Psoas muscle (tissue), 8 donors: ENCODE data around the gene EPS8L2. TPM values are rescaled to one million over a fixed set of nuclear protein-coding genes. Genes with fewer than 3 reads are reported as not detected.

Experiments
- ATAC-seq, 4 donors: fragments of 200-7000 bp; cut with Tn5 transposase; one replicate each; pipeline ENCODE4 v1.9.1; 2020; ENCODE audit warnings: moderate library complexity in 3 of 4, mild to moderate bottlenecking in 2 of 4
- DNase-seq, 2 donors: peaks; one replicate each; pipeline ENCODE4 v3.0.0-alpha.2; 2020
- H3K27ac ChIP-seq: fragments of 200-600 bp; one replicate; pipeline ENCODE4 v1.8.0; 2022
- H3K27me3 ChIP-seq, 3 donors: fragments of 200-600 bp in 1 of 3; one replicate each; pipeline versions ENCODE4 v1.6.1 to v1.8.0; 2013 to 2022; ENCODE audit warnings: low read length in 2 of 3, mild to moderate bottlenecking in 2 of 3, moderate library complexity in 1 of 3; ENCODE audit not compliant: insufficient read depth in 3 of 3
- H3K36me3 ChIP-seq, 2 donors: fragments of 200-600 bp in 1 of 2; one replicate each; pipeline versions ENCODE4 v1.6.1 to v1.8.0; 2013 to 2022; ENCODE audit warnings: low read depth in 1 of 2, mild to moderate bottlenecking in 1 of 2, moderate library complexity in 1 of 2; ENCODE audit not compliant: insufficient read depth in 1 of 2
- H3K4me1 ChIP-seq: fragments of 200-600 bp; one replicate; pipeline ENCODE4 v1.8.0; 2022
- H3K4me3 ChIP-seq: fragments of 200-600 bp; one replicate; pipeline ENCODE4 v1.8.0; 2022; ENCODE audit warnings: mild to moderate bottlenecking
- H3K9me3 ChIP-seq: fragments of 200-600 bp; one replicate; pipeline ENCODE4 v1.8.0; 2022
- WGBS, 3 donors: extraction: QIAGEN DNeasy Blood & Tissue Kit; methylation state at CpG; one replicate each; pipeline versions ENCODE4 v1.1.6 to v1.1.7; 2013; 5-methylcytosine and 5-hydroxymethylcytosine counted together
- intact Hi-C, 2 donors: fragments of 100-400 bp; cut with DNase I; formaldehyde crosslinking; loops; one replicate each; pipeline versions ENCODE4 v1.11.0 to v1.14.2; 2022
- polyA plus RNA-seq, 3 donors: library from polyadenylated mRNA; stranded (reverse); fragments of 200-250 nt; gene quantifications; one replicate each; pipeline ENCODE4 v1.2.3, GENCODE V29; 2013
- total RNA-seq, 4 donors: library from RNA; stranded (reverse); fragmentation: NEBNext Ultra II Directional in 2 of 4; extraction: Animal tissue kit (Norgen Biotek cat#: 25700) in 2 of 4; gene quantifications; one replicate each; pipeline versions ENCODE4 v1.2.1 to v1.2.4, GENCODE V29; 2021 to 2023
- TF ChIP-seq, protein P1 (sequence below): fragments of 200-600 bp; IDR thresholded peaks from one replicate; pipeline ENCODE4 v1.8.0; 2022; ENCODE audit warnings: antibody characterized with exemption
- donor health status: healthy with polysubstance abuse.
- donor health status: DM: no; HTN: no; CAD: no; lungs with moderate emphysema.
- donor health status: Bipolar disorder and iron deficiency.
- donor health status: healthy.
- donor health status: DM: yes; HTN: yes; CAD: no.
- donor health status: DM: no; HTN: no; CAD: no.
- donor health status: DM: no; HTN: no; CAD: no.
- donor health status: DM: yes; HTN: yes; CAD: no.

EPS8L2 gene
- total and polyA plus RNA-seq, 7 donors, result 0.47 to 3.1 (median 0.89) TPM

DNA sequence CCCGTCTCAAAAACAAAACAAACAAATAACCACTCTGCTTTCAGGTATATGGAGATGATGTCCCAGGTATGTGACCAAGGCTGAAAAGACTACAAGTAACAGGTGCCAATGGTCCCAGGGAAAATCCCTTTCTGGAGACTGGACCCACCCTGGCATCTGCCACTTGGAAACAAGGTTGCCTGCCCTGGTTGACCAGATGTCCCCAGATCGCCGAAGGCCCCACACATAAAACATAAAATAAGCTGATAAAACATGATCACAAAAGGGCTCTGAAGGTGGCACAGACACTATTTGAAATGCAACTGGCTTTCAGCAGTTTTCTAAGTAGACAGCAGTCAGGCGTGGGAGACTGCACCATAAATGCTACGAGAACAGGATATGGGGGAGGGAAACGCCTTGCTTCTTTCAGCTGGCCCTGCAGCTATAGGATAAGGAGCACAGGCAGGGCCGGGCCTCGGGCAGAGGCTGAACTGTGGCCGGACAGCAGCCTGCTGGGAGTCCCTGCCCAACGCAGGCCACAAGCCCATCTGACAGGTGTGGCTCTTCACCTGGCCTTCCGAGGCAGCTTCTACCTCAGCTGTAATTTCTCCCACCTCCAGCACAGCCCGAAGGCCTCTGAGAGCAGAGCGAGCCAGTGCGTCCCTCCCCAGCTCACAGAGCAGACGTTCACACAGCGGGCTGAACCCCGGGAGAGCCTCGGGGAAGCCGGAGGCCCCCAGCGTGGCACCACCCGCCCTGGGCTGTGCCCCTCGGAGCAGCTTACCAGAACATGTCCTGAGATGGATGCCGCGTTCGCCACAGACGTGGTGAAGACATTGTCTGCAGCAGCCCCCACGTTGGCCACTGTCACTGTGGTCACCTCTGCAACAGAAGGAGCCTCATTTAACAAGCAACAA lies 15.0 kb upstream of the EPS8L2 start:
- no peaks in the 10 kb centered on the region for H3K27me3 ChIP-seq
- 83 to 87% (median 84%) methylated on average over 27 of the region's 27 CpGs for WGBS, 3 donors
- intact Hi-C loops, result loop anchor here in 1 of 2 donors (10.0 kb wide), 1 partner anchor 116 kb away; the partner anchor contains the start of gene PHRF1
- no peak for DNase-seq
- H3K4me3 ChIP-seq, result no peak overlapping the region
- no peak for ATAC-seq
- peaks cover 4 to 42% of the 10 kb centered on the region in 2 donors for H3K36me3 ChIP-seq
- no peaks in the 10 kb centered on the region for H3K9me3 ChIP-seq
- TF ChIP-seq, protein P1, sequence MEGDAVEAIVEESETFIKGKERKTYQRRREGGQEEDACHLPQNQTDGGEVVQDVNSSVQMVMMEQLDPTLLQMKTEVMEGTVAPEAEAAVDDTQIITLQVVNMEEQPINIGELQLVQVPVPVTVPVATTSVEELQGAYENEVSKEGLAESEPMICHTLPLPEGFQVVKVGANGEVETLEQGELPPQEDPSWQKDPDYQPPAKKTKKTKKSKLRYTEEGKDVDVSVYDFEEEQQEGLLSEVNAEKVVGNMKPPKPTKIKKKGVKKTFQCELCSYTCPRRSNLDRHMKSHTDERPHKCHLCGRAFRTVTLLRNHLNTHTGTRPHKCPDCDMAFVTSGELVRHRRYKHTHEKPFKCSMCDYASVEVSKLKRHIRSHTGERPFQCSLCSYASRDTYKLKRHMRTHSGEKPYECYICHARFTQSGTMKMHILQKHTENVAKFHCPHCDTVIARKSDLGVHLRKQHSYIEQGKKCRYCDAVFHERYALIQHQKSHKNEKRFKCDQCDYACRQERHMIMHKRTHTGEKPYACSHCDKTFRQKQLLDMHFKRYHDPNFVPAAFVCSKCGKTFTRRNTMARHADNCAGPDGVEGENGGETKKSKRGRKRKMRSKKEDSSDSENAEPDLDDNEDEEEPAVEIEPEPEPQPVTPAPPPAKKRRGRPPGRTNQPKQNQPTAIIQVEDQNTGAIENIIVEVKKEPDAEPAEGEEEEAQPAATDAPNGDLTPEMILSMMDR, result no peak
- peaks cover 12% of the 10 kb centered on the region for H3K4me1 ChIP-seq
- no peak overlapping the region for H3K27ac ChIP-seq

DNA sequence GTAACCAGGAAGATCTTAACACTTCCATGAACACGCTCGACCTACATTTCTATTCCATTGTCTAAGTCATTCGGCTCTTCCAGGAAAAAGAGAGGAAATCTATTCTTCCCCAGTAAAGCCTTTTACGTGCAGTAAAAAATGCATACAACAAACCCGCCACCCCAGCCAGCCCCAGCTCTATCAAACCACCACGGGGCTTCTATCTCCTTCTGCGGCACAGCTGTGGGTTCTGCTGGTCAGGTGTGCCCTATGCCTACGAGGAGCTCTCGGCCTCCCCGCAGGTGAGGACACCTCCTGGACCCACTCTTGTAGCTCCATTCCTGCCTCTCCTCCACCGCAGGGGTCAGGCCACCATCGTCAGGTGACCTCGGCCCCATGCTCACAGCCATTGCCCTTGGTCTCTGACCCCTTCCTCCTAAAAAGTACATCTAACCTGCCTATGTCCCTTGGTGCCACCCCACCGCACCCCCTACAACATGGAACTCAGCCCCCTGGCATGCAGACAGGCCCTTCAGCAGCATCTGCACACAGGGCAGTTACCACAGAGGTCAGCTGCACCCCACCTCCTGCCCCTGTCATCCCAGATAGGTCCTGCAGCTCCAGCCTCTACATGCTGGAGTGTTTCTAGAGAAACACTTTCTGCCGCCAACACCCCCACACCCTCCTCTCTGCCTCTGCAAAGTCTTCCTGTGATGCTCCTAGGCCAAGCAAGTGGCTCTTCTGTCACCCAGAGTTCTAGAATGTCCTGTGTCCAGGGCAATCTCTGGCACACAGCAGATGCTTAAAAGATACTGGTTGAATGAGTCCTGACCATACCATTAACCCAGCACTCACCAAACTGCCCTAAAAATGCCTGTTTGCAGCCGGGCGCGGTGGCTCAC lies 14.1 kb upstream of the EPS8L2 start:
- Histone ChIP-seq H3K9me3 (no peaks in the 10 kb centered on the region), H3K4me1 (peaks cover 18% of the 10 kb centered on the region), H3K4me3 (no peak overlapping the region), H3K27me3 (no peaks in the 10 kb centered on the region), H3K36me3 (peaks cover 4 to 33% of the 10 kb centered on the region in 2 donors), H3K27ac (no peak overlapping the region)
- TF ChIP-seq, protein P1, result no peak
- ATAC-seq (no peak), DNase-seq (no peak)
- 87 to 95% (median 91%) methylated on average over 18 of the region's 18 CpGs for WGBS, 3 donors
- intact Hi-C loops, result loop anchor here in 1 of 2 donors (10.0 kb wide), 1 partner anchor 117 kb away; the partner anchor contains the start of gene PHRF1

DNA sequence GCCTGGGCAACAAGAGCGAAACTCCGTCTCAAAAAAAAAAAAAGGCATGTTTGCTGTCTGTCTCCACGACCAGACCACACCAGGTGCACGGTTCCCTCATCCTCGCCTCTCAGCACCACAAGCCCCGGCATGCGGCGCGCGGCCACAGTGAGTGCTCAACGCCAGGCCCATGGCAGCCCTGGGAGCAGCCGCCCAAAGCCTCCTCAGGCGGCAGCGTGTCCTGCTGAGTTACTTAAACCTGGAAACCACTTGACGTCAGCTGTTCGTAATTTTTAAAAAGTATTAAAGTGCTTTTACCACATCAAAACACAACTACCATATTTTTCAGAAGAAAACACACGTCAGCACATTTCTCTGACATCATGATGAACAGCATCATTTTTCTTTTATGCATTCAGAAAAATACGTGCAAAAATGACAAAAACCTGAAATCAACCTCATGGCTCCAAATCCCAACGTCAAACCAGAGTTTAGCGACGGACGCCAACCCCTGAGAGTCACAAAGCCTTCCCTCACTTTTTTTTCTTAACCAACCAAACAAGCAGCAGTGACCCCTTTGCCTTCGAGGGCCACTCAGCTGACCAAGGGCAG lies 13.1 kb upstream of the EPS8L2 start:
- no peak for ATAC-seq
- TF ChIP-seq, protein P1, result no peak
- Histone ChIP-seq H3K4me1 (peaks cover 25% of the 10 kb centered on the region), H3K9me3 (no peaks in the 10 kb centered on the region), H3K27ac (peak overlapping the region; percentile 66), H3K4me3 (peak overlapping the region; percentile 95), H3K36me3 (peaks cover 4 to 24% of the 10 kb centered on the region in 2 donors), H3K27me3 (no peaks in the 10 kb centered on the region)
- WGBS, 3 donors, result 74 to 82% (median 80%) methylated on average over 21 to 23 of the region's 23 CpGs
- DNase-seq, result no peak
- intact Hi-C loops, result loop anchor here in 1 of 2 donors (10.0 kb wide), 1 partner anchor 118 kb away; the partner anchor contains the start of gene PHRF1

DNA sequence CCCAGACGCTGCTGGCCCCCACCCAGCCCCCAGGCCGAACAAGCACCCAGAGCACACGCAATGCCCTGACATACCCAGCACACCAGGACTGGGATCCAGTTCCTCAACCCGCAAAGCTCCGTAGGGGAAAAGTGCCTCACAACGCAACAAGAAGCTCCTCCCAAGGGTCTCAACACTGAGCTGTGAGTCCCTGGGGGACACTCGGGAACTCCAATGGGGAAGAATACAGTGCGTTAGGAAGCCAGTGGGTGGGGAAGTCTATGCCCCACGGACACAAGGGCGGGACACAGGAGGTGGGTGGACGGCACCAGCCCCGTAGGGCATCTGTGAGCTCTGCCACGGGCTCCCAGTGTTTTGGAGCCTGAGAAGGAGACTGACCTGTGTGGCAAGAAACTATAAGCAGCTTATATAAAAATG lies 12.6 kb upstream of the EPS8L2 start:
- DNase-seq, result no peak
- Histone ChIP-seq H3K4me3 (peak overlapping the region; percentile 95), H3K27me3 (no peaks in the 10 kb centered on the region), H3K4me1 (peaks cover 28% of the 10 kb centered on the region), H3K9me3 (no peaks in the 10 kb centered on the region), H3K36me3 (peaks cover 4 to 18% of the 10 kb centered on the region in 2 donors), H3K27ac (peak overlapping the region; percentile 66)
- TF ChIP-seq, protein P1, result no peak
- ATAC-seq, result no peak
- 38 to 42% (median 40%) methylated on average over 13 of the region's 13 CpGs for WGBS, 3 donors
- intact Hi-C loops, result loop anchor here in 1 of 2 donors (10.0 kb wide), 1 partner anchor 119 kb away; the partner anchor contains the start of gene PHRF1
